PC-3 (cell line): Measurements from ENCODE around the gene CNTFR. TPM values are rescaled to one million over a fixed set of nuclear protein-coding genes. Genes with fewer than 3 reads are reported as not detected.

Source experiments
- ATAC-seq: fragments of 200-7000 bp; cut with Tn5 transposase; 2 replicates; pipeline ENCODE4 v1.9.1; 2020; ENCODE audit warnings: mild to moderate bottlenecking, moderate library complexity
- BruUV-seq: library from RNA; stranded (reverse); fragments of 400-500 nt; replicated peaks from 2 replicates; lab custom pipeline; 2021; lab: Mats Ljungman, UMichigan
- CTCF ChIA-PET: fragments of 300-600 bp; sonication (Branson Sonifier 250); formaldehyde crosslinking; loops from one replicate; lab custom pipeline; 2022; ENCODE audit warnings: antibody characterized with exemption; lab: Charles Lee
- POLR2A ChIA-PET: fragments of 300-600 bp; sonication (Branson Sonifier 250); formaldehyde crosslinking; loops from one replicate; lab custom pipeline; 2022; ENCODE audit warnings: antibody characterized with exemption; ENCODE audit not compliant: unreplicated experiment; lab: Charles Lee
- DNase-seq: peaks from one replicate; pipeline ENCODE4 v3.0.0-alpha.2; 2015
- H2AFZ ChIP-seq: fragments of 300-600 bp; sonication (generic); 2 replicates; pipeline ENCODE4 v1.6.0; 2016; ENCODE audit warnings: antibody characterized with exemption, low read length
- H3F3A ChIP-seq: fragments of 300-600 bp; sonication (generic); one replicate; pipeline ENCODE4 v1.6.0; 2017; ENCODE audit warnings: antibody characterized with exemption, low read length, control low read depth, mild to moderate bottlenecking; ENCODE audit not compliant: unreplicated experiment
- H3K27ac ChIP-seq: fragments of 300-600 bp; sonication (generic); 2 replicates; pipeline ENCODE4 v1.5.1; 2016; ENCODE audit warnings: mild to moderate bottlenecking, low read length
- H3K27me3 ChIP-seq: fragments of 300-600 bp; sonication (generic); 2 replicates; pipeline ENCODE4 v1.6.1; 2016; ENCODE audit warnings: low read length, mixed read lengths
- H3K36me3 ChIP-seq: fragments of 300-600 bp; sonication (generic); 2 replicates; pipeline ENCODE4 v1.6.1; 2016; ENCODE audit warnings: low read depth, mixed run types, low read length, mixed read lengths
- H3K4me1 ChIP-seq: fragments of 300-600 bp; sonication (generic); 2 replicates; pipeline ENCODE4 v1.5.1; 2016; ENCODE audit warnings: low read length; ENCODE audit not compliant: insufficient read depth
- H3K4me2 ChIP-seq: fragments of 300-600 bp; sonication (generic); 2 replicates; pipeline ENCODE4 v1.6.0; 2016; ENCODE audit warnings: low read length
- H3K4me3 ChIP-seq: fragments of 300-600 bp; sonication (generic); 2 replicates; pipeline ENCODE4 v1.5.1; 2016; ENCODE audit warnings: mild to moderate bottlenecking, low read length, mixed read lengths
- H3K79me2 ChIP-seq: fragments of 300-600 bp; sonication (generic); 2 replicates; pipeline ENCODE4 v1.6.1; 2017; ENCODE audit warnings: low read length, mixed read lengths
- H3K9ac ChIP-seq: fragments of 300-600 bp; sonication (generic); 2 replicates; pipeline ENCODE4 v1.6.0; 2016; ENCODE audit warnings: mild to moderate bottlenecking, low read length
- H3K9me2 ChIP-seq: fragments of 300-600 bp; sonication (generic); replicated peaks from 2 replicates; pipeline ENCODE4 v1.6.1; 2016; ENCODE audit warnings: mixed run types, low read length, mixed read lengths
- H3K9me3 ChIP-seq: fragments of 300-600 bp; sonication (generic); 2 replicates; pipeline ENCODE4 v1.6.1; 2016; ENCODE audit warnings: low read length, mixed read lengths
- H4K20me1 ChIP-seq: fragments of 300-600 bp; sonication (generic); 2 replicates; pipeline ENCODE4 v1.6.1; 2016; ENCODE audit warnings: low read length, mixed read lengths
- EZH2 ChIP-seq: fragments of 300-600 bp; sonication (generic); IDR thresholded peaks from one replicate; pipeline ENCODE4 v1.6.1; 2017; ENCODE audit warnings: antibody characterized with exemption, mild to moderate bottlenecking, low read length; ENCODE audit not compliant: unreplicated experiment
- EZH2phosphoT487 ChIP-seq: fragments of 300-600 bp; sonication (generic); IDR thresholded peaks from 2 replicates; pipeline ENCODE4 v1.6.1; 2018; ENCODE audit warnings: mild to moderate bottlenecking, antibody characterized with exemption, low read length, borderline replicate concordance
- intact Hi-C: fragments of 100-400 bp; cut with micrococcal nuclease; formaldehyde crosslinking; loops from 2 replicates; pipeline ENCODE4 v1.9.0; 2023
- total RNA-seq: library from RNA; depleted of rRNA; stranded (reverse); fragments of >200 nt; gene quantifications from 2 replicates; pipeline ENCODE4 v1.2.3, GENCODE V29; 2014
- TF ChIP-seq, protein P1 (sequence below): fragments of 300-600 bp; sonication (generic); conservative IDR thresholded peaks from 2 replicates; pipeline ENCODE4 v1.5.1; 2017; ENCODE audit warnings: antibody characterized with exemption, low read depth, mild to moderate bottlenecking, low read length

The CNTFR gene
- total RNA-seq, 1 experiment from 2014 or later: not detected

DNA sequence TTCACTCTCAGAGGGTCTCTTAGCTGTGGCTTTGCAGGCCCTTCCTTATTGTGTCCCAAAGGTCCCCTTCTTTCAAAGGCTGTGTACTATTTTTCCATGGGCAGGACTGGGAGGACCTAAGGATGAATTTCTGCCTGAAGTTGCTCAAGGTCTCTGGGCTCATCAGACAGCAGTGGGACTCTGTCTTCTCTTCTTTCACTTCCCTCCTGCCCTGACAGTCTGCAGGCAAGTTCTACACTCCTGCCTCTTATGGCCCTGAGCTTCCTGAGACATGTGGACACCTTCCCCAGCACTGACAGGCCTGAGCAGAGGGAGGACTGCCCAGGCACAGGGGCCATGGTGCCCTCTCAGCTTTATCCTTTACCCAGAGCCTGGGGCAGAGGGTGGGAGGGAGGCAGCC is 81.6 kb downstream of the CNTFR start:
- no peaks in the 10 kb centered on the region for H3K9me3 ChIP-seq
- DNase-seq: no peak
- no peaks in the 10 kb centered on the region for H3K79me2 ChIP-seq
- H3K27me3 ChIP-seq: no peaks in the 10 kb centered on the region
- no peak overlapping the region for H3K4me3 ChIP-seq
- no peak for TF ChIP-seq EZH2phosphoT487
- TF ChIP-seq EZH2: no peak
- TF ChIP-seq, protein P1, sequence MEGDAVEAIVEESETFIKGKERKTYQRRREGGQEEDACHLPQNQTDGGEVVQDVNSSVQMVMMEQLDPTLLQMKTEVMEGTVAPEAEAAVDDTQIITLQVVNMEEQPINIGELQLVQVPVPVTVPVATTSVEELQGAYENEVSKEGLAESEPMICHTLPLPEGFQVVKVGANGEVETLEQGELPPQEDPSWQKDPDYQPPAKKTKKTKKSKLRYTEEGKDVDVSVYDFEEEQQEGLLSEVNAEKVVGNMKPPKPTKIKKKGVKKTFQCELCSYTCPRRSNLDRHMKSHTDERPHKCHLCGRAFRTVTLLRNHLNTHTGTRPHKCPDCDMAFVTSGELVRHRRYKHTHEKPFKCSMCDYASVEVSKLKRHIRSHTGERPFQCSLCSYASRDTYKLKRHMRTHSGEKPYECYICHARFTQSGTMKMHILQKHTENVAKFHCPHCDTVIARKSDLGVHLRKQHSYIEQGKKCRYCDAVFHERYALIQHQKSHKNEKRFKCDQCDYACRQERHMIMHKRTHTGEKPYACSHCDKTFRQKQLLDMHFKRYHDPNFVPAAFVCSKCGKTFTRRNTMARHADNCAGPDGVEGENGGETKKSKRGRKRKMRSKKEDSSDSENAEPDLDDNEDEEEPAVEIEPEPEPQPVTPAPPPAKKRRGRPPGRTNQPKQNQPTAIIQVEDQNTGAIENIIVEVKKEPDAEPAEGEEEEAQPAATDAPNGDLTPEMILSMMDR: no peak
- H3K27ac ChIP-seq: no peak overlapping the region
- no peaks in the 10 kb centered on the region for H3K9me2 ChIP-seq
- no peaks in the 10 kb centered on the region for H3K36me3 ChIP-seq
- ChIA-PET POLR2A (no interaction called here), CTCF (no interaction called here)
- H3K4me2 ChIP-seq: no peak overlapping the region
- BruUV-seq: no TSS peak
- H4K20me1 ChIP-seq: no peaks in the 10 kb centered on the region
- H3K9ac ChIP-seq: no peak overlapping the region
- H2AFZ ChIP-seq: no peak overlapping the region
- intact Hi-C loops: no loop called here
- no peak for ATAC-seq
- H3F3A ChIP-seq: no peaks in the 10 kb centered on the region
- peaks cover 14% of the 10 kb centered on the region for H3K4me1 ChIP-seq

DNA sequence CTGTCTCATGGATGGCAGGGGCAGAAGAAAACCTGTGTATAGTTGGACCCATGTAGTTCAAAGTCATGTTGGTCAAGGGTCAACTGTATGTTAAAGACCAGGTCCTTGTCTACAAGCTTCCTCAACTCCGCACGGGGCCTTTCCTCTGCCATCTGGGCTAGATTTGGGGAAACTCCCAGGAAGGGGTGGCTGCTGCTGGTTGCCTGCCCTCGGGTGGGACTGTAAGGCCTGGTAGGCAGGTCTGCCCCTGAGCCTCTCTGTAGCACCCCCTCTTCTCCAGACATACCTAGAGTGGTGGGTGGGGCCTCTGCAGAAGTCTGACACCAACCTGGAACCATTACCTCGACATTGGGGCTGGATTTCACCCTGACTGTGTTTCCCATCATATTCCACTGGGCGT is 82.0 kb downstream of the CNTFR start:
- Histone ChIP-seq H2AFZ (no peak overlapping the region), H4K20me1 (0 out of 2 replicates have a peak, but pooled peaks cover 4% of the 10 kb centered on the region), H3K36me3 (no peaks in the 10 kb centered on the region), H3K27me3 (no peaks in the 10 kb centered on the region), H3K4me2 (no peak overlapping the region), H3K9me2 (no peaks in the 10 kb centered on the region), H3K27ac (no peak overlapping the region), H3K79me2 (no peaks in the 10 kb centered on the region), H3F3A (no peaks in the 10 kb centered on the region), H3K4me3 (no peak overlapping the region), H3K4me1 (peaks cover 18% of the 10 kb centered on the region), H3K9me3 (no peaks in the 10 kb centered on the region), H3K9ac (no peak overlapping the region)
- CTCF ChIA-PET: no interaction called here
- no TSS peak for BruUV-seq
- ATAC-seq: no peak
- POLR2A ChIA-PET: no interaction called here
- intact Hi-C loops: no loop called here
- no peak for DNase-seq
- TF ChIP-seq EZH2 (no peak), EZH2phosphoT487 (no peak)
- TF ChIP-seq, protein P1: no peak

DNA sequence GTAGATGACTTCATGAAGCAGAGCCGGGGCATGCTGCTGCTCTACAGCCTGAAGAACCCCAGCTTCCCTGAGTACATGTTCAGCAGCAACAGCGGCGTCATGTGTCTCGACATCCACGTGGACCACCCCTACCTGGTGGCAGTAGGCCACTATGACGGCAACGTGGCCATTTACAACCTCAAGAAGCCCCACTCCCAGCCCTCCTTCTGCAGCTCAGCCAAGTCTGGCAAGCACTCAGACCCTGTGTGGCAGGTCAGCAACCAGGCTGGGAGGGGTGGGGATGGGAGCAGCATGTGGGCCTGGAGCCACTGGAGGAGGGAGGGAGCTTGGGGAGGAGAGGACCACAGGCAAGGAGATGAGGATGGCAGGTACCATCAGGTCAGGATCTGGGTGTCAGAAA is 82.9 kb downstream of the CNTFR start:
- no peaks in the 10 kb centered on the region for H3K36me3 ChIP-seq
- POLR2A ChIA-PET: no interaction called here

More for the DNA sequence above, 82.9 kb downstream of the CNTFR start:
- H3K9me3 ChIP-seq: no peaks in the 10 kb centered on the region
- H4K20me1 ChIP-seq: 0 out of 2 replicates have a peak, but pooled peaks cover 5% of the 10 kb centered on the region
- no peak overlapping the region for H3K4me3 ChIP-seq
- no peaks in the 10 kb centered on the region for H3K27me3 ChIP-seq
- no peak overlapping the region for H3K27ac ChIP-seq
- ATAC-seq: no peak
- H2AFZ ChIP-seq: no peak overlapping the region
- no peaks in the 10 kb centered on the region for H3K79me2 ChIP-seq
- H3K4me2 ChIP-seq: no peak overlapping the region
- H3K9me2 ChIP-seq: no peaks in the 10 kb centered on the region
- BruUV-seq: no TSS peak
- DNase-seq: no peak
- TF ChIP-seq, protein P1: no peak
- TF ChIP-seq EZH2phosphoT487 (no peak), EZH2 (no peak)
- no peaks in the 10 kb centered on the region for H3F3A ChIP-seq
- CTCF ChIA-PET: no interaction called here
- H3K9ac ChIP-seq: no peak overlapping the region
- H3K4me1 ChIP-seq: peaks cover 27% of the 10 kb centered on the region
- intact Hi-C loops: no loop called here
